ENCODE data around the gene PSMD1.
A peak's percentile ranks its signal among the peaks of the same experiment; 100 is the strongest.
"Not testable (repeated sequence)": the region's sequence is repeated elsewhere in the genome, so short reads cannot be mapped to it uniquely, and the experiment has no call there.

Gene PSMD1

GRCh38 chr2:231117922-231118613, 61.4 kb downstream of the PSMD1 start:
- DNase-seq (ENCODE audit: low spot score): peak; percentile 49

- no peak for DNase-seq (ENCODE audit: low spot score)
Measured at GRCh38 chr2:231118614-231118942, 61.9 kb downstream of the PSMD1 start.

GRCh38 chr2:231123362-231123898, 66.8 kb downstream of the PSMD1 start:
- DNase-seq (ENCODE audit: low spot score): peak; percentile 10

GRCh38 chr2:231124838-231125568, 68.3 kb downstream of the PSMD1 start, which contains the start of gene HTR2B:
TSS of gene HTR2B (minus strand) at chr2:231125042. CDS start at chr2:231123764, 1,278 bp downstream.
- no peak for DNase-seq (ENCODE audit: low spot score)

- DNase-seq (ENCODE audit: low spot score): no peak
Measured at GRCh38 chr2:231126123-231126522, 69.5 kb downstream of the PSMD1 start.

GRCh38 chr2:231127480-231127879, 70.8 kb downstream of the PSMD1 start:
- DNase-seq (ENCODE audit: low spot score): no peak

GRCh38 chr2:231127936-231128335, 71.3 kb downstream of the PSMD1 start:
- peak; percentile 22 for DNase-seq (ENCODE audit: low spot score)

- no peak for DNase-seq (ENCODE audit: low spot score)
Measured at GRCh38 chr2:231128541-231128940, 71.9 kb downstream of the PSMD1 start.

- DNase-seq (ENCODE audit: low spot score): no peak
Measured at GRCh38 chr2:231129216-231129615, 72.5 kb downstream of the PSMD1 start.

- DNase-seq (ENCODE audit: low spot score): no peak
Measured at GRCh38 chr2:231130336-231131056, 73.8 kb downstream of the PSMD1 start.

- DNase-seq (ENCODE audit: low spot score): no peak
Measured at GRCh38 chr2:231132129-231132528, 75.5 kb downstream of the PSMD1 start.

GRCh38 chr2:231133365-231134099, 76.9 kb downstream of the PSMD1 start:
- no peak for DNase-seq (ENCODE audit: low spot score)

GRCh38 chr2:231134910-231135655, 78.4 kb downstream of the PSMD1 start:
- DNase-seq (ENCODE audit: low spot score): no peak

- DNase-seq (ENCODE audit: low spot score): no peak
Measured at GRCh38 chr2:231138699-231139098, 82.0 kb downstream of the PSMD1 start.

GRCh38 chr2:231139796-231140195, 83.1 kb downstream of the PSMD1 start:
- no peak for DNase-seq (ENCODE audit: low spot score)

- DNase-seq (ENCODE audit: low spot score): not testable (repeated sequence)
Measured at GRCh38 chr2:231140808-231141207, 84.1 kb downstream of the PSMD1 start.

- peak; percentile 72 for DNase-seq (ENCODE audit: low spot score)
Measured at GRCh38 chr2:231144896-231145295, 88.2 kb downstream of the PSMD1 start.

GRCh38 chr2:231146665-231147064, 90.0 kb downstream of the PSMD1 start:
- no peak for DNase-seq (ENCODE audit: low spot score)

GRCh38 chr2:231152800-231153557, 96.3 kb downstream of the PSMD1 start:
- DNase-seq (ENCODE audit: low spot score): no peak

GRCh38 chr2:231159306-231159705, 102.6 kb downstream of the PSMD1 start:
- no peak for DNase-seq (ENCODE audit: low spot score)
